Activated CD4-positive, alpha-beta T cell treated with anti-CD3 and anti-CD28 coated beads, Interleukin-2, amount 10 ng/mL, durations not matched to agents 7 days and 5 days (primary cell): ENCODE data around the gene IL17RB. TPM values are rescaled to one million over a fixed set of nuclear protein-coding genes. Genes with fewer than 3 reads are reported as not detected.

Experiments used
- CTCF ChIA-PET: fragments of 350-600 bp; sonication (Branson Sonifier 250); formaldehyde crosslinking; loops from one replicate; lab custom pipeline; 2021; ENCODE audit warnings: antibody characterized with exemption; lab: Charles Lee
- POLR2A ChIA-PET: fragments of 350-600 bp; sonication (Branson Sonifier 250); formaldehyde crosslinking; loops from one replicate; lab custom pipeline; 2021; ENCODE audit warnings: antibody characterized with exemption; lab: Charles Lee
- DNase-seq: peaks from one replicate; pipeline ENCODE4 v3.0.0-alpha.2; 2020
- H3K27ac Mint-ChIP-seq: one replicate; pipeline ENCODE4 v1.8.0; 2021; ENCODE audit warnings: mild to moderate bottlenecking, moderate library complexity, mixed read lengths
- H3K27me3 Mint-ChIP-seq: one replicate; pipeline ENCODE4 v1.8.0; 2021; ENCODE audit warnings: mixed read lengths
- H3K36me3 Mint-ChIP-seq: one replicate; pipeline ENCODE4 v1.8.0; 2021; ENCODE audit warnings: low read depth, mixed read lengths
- H3K4me1 Mint-ChIP-seq: one replicate; pipeline ENCODE4 v1.8.0; 2021; ENCODE audit warnings: mixed read lengths
- H3K4me3 Mint-ChIP-seq: one replicate; pipeline ENCODE4 v1.8.0; 2021; ENCODE audit warnings: mild to moderate bottlenecking, moderate library complexity, mixed read lengths
- H3K9me3 Mint-ChIP-seq: one replicate; pipeline ENCODE4 v1.8.0; 2021; ENCODE audit warnings: mixed read lengths
- total RNA-seq, 2 experiments: library from RNA; stranded (reverse); gene quantifications; one replicate each; pipeline ENCODE4 v1.2.3, GENCODE V29; 2021

The IL17RB gene
- total RNA-seq, 2 experiments from 2014 or later = 2.9 to 3.7 TPM

DNA sequence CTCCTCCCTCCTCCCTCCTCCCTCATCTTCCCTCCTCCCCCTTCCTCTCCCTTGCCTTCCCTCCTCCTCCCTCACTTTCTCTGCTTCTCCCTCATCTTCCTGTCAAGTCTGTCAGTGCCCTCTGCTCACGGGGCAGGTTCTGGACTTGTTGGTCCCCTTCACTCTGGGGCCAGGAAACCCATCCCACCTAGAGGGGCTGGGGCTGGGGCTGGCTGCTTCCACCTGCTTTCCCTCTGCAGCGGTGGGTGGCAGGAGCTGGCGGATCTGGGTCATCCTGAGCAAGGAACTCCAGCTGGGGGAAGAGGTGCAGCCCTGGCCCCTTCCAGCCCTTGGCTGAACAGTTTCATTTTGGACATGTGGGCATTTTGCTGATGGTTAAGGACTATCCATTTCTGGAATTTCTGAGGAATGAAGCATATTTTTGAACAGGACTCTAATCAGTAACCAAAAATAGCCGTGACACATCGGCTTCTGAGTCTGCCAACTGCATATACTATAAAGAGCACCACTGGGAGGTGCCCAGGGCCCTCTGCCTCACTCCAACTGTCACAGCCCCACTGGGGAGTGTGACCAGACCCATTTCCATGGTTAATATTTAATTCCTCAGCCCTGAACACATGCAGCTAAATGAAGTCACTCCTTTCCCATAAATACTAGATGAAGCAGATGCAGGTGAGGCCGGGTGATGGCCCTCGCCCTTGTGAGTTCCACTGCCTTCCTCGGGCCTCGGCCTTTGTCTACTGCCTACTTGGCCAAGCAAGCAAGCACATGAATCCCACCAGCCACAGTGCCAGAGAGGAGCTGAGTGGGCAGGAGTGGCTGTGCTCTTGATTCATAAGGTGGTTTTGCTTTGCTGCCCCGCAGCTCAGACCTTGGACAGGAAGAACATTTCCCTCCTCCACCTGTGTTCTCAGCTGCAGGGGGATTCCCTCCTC lies 39.9 kb upstream of the IL17RB start:
- Mint-ChIP-seq H3K27ac (no peak overlapping the region), H3K36me3 (no peaks in the 10 kb centered on the region), H3K4me1 (no peaks in the 10 kb centered on the region), H3K9me3 (no peaks in the 10 kb centered on the region), H3K27me3 (no peaks in the 10 kb centered on the region), H3K4me3 (no peak overlapping the region)
- POLR2A ChIA-PET = no interaction called here
- CTCF ChIA-PET = no interaction called here
- DNase-seq = no peak

DNA sequence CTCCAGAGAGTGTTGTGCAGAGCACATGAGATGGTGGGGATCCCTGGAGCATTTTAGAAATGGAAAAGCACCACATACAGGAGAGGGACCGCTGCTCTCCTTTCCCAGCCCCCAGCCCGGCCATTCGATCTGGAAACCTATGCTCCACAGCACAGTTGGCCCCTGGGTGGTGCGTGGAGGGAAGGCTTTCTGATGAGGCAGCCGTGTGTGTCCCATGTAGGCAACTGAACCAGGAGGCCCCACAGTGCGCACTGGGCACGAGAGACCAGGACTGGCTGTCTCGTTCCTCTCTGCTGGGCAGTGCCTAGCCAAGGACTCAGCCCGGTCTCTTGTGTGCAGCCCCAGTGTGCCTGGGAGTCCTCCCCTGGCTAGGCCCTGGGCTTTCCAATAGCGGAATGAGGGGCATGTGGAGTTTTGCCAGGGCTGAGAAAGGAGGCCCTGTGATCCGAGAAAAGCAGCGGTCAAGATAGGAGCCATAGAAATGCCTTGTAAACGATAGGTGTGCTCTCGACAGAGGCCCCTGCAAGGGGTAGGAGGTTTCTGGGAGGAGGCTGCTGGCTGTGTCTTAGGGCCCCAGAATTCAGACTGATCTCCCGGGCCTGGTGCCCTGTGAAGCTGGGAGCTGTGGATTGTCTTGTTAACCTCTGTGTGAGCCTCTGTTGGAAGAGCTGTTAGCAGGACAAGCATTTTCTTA lies 39.1 kb upstream of the IL17RB start:
- ChIA-PET POLR2A (no interaction called here), CTCF (no interaction called here)
- Mint-ChIP-seq H3K9me3 (no peaks in the 10 kb centered on the region), H3K27me3 (no peaks in the 10 kb centered on the region), H3K27ac (no peak overlapping the region), H3K4me3 (no peak overlapping the region), H3K36me3 (no peaks in the 10 kb centered on the region), H3K4me1 (no peaks in the 10 kb centered on the region)
- DNase-seq = no peak

DNA sequence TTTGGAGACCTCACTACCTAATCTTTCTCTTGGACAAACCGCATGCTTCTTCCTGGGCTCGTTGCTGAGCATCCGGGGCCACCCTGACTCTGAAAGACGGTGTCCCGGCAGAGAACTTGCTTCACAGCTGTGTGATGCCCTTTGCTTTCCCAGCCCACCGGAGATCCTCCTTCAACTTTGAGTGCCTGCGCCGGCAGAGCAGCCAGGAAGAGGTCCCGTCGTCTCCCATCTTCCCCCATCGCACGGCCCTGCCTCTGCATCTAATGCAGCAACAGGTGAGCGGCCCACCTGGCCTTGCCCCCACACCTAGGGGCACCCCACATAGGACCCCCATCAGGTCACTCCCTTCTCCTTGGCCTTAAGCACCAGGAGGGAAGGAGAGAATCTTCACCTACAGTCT lies 37.9 kb upstream of the IL17RB start:
- Mint-ChIP-seq H3K9me3 (no peaks in the 10 kb centered on the region), H3K4me3 (no peak overlapping the region), H3K27ac (no peak overlapping the region), H3K36me3 (no peaks in the 10 kb centered on the region), H3K27me3 (no peaks in the 10 kb centered on the region), H3K4me1 (no peaks in the 10 kb centered on the region)
- CTCF ChIA-PET = no interaction called here
- DNase-seq = no peak
- POLR2A ChIA-PET = no interaction called here

DNA sequence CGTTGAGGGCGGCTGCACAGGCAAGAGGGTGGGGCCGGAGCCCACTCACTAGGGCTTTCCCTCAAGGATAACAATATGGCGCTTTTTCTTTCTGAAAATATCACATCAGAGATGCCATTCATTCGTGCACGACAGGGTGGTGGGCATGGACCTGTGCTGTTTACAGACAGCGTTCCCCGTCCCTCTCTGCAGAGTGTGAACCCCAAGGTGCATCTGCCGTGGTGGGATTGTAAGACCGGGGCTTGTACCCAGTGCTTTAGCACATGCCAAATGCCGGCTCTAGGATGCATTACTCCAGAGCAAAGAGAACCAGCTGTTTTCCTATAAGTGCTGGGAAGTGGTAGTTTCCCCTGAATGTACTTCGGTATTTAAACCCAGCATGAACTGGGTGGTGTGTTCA lies 37.1 kb upstream of the IL17RB start:
- no peak overlapping the region for H3K4me3 Mint-ChIP-seq
- ChIA-PET CTCF (no interaction called here), POLR2A (no interaction called here)
- H3K9me3 Mint-ChIP-seq = no peaks in the 10 kb centered on the region
- H3K4me1 Mint-ChIP-seq = no peaks in the 10 kb centered on the region
- H3K27me3 Mint-ChIP-seq = no peaks in the 10 kb centered on the region
- H3K36me3 Mint-ChIP-seq = no peaks in the 10 kb centered on the region
- no peak for DNase-seq
- no peak overlapping the region for H3K27ac Mint-ChIP-seq

DNA sequence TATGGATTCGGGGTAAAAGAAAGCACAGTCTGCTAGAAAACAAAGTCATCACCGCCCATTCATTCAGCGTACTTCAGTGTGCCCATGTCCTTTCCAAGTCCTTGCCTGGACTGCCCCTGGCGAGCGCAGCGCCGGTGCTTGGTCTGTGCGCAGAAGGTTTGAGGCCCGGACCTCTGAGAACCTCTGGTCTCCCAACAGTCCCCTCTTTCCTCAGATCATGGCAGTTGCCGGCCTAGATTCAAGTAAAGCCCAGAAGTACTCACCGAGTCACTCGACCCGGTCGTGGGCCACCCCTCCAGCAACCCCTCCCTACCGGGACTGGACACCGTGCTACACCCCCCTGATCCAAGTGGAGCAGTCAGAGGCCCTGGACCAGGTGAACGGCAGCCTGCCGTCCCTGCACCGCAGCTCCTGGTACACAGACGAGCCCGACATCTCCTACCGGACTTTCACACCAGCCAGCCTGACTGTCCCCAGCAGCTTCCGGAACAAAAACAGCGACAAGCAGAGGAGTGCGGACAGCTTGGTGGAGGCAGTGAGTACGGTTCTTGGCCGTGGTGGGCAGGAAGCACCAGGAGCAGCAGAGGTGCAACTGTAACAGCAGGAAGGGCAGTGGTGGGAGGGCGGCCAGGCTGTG lies 36.5 kb upstream of the IL17RB start:
- Mint-ChIP-seq H3K36me3 (no peaks in the 10 kb centered on the region), H3K27ac (no peak overlapping the region), H3K4me1 (no peaks in the 10 kb centered on the region), H3K4me3 (no peak overlapping the region), H3K9me3 (no peaks in the 10 kb centered on the region), H3K27me3 (no peaks in the 10 kb centered on the region)
- CTCF ChIA-PET = no interaction called here
- POLR2A ChIA-PET = no interaction called here
- no peak for DNase-seq

DNA sequence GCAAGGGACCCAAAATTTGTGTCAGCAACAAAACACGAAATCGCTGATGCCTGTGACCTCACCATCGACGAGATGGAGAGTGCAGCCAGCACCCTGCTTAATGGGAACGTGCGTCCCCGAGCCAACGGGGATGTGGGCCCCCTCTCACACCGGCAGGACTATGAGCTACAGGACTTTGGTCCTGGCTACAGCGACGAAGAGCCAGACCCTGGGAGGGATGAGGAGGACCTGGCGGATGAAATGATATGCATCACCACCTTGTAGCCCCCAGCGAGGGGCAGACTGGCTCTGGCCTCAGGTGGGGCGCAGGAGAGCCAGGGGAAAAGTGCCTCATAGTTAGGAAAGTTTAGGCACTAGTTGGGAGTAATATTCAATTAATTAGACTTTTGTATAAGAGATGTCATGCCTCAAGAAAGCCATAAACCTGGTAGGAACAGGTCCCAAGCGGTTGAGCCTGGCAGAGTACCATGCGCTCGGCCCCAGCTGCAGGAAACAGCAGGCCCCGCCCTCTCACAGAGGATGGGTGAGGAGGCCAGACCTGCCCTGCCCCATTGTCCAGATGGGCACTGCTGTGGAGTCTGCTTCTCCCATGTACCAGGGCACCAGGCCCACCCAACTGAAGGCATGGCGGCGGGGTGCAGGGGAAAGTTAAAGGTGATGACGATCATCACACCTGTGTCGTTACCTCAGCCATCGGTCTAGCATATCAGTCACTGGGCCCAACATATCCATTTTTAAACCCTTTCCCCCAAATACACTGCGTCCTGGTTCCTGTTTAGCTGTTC lies 35.0 kb upstream of the IL17RB start:
- H3K9me3 Mint-ChIP-seq = no peaks in the 10 kb centered on the region
- no peaks in the 10 kb centered on the region for H3K36me3 Mint-ChIP-seq
- DNase-seq = no peak
- H3K27ac Mint-ChIP-seq = no peak overlapping the region
- no peak overlapping the region for H3K4me3 Mint-ChIP-seq
- H3K4me1 Mint-ChIP-seq = no peaks in the 10 kb centered on the region
- no peaks in the 10 kb centered on the region for H3K27me3 Mint-ChIP-seq
- POLR2A ChIA-PET = no interaction called here
- CTCF ChIA-PET = no interaction called here

DNA sequence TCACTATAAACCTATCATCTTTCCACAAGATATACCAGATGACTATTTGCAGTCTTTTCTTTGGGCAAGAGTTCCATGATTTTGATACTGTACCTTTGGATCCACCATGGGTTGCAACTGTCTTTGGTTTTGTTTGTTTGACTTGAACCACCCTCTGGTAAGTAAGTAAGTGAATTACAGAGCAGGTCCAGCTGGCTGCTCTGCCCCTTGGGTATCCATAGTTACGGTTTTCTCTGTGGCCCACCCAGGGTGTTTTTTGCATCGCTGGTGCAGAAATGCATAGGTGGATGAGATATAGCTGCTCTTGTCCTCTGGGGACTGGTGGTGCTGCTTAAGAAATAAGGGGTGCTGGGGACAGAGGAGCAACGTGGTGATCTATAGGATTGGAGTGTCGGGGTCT lies 33.9 kb upstream of the IL17RB start:
- Mint-ChIP-seq H3K4me3 (no peak overlapping the region), H3K27ac (no peak overlapping the region), H3K4me1 (no peaks in the 10 kb centered on the region), H3K9me3 (no peaks in the 10 kb centered on the region), H3K27me3 (no peaks in the 10 kb centered on the region), H3K36me3 (no peaks in the 10 kb centered on the region)
- DNase-seq = no peak
- CTCF ChIA-PET = no interaction called here
- POLR2A ChIA-PET = no interaction called here

DNA sequence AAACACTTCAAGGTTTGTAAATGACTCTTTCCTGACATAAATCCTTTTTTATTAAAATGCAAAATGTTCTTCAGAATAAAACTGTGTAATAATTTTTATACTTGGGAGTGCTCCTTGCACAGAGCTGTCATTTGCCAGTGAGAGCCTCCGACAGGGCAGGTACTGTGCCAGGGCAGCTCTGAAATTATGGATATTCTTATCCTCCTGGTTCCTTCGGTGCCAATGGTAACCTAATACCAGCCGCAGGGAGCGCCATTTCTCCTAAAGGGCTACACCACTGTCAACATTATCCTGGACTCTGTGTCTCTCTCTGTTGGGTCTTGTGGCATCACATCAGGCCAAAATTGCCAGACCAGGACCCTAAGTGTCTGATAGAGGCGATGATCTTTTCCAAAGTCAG lies 33.1 kb upstream of the IL17RB start:
- CTCF ChIA-PET = no interaction called here

DNA sequence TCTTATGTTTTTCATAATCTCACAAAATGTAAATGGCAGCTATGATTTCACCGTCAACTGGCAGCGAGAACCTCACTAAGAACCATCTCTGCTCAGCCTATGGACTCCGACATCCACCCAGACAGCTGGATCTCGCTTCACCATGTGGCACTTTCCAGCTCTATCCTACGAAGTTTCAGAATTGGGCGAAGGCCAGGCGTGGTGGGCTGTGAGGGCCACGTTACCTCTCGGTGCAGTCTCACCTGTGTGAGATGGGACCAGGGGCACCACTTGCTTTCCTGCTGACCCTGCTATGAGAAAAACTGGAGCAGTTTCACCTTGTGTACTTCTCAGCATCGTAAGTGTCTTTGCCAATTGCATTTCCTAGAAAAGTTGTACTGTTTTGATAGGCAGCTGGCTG lies 32.5 kb upstream of the IL17RB start:
- no peaks in the 10 kb centered on the region for H3K9me3 Mint-ChIP-seq
- DNase-seq = no peak
- no peak overlapping the region for H3K27ac Mint-ChIP-seq
- H3K36me3 Mint-ChIP-seq = no peaks in the 10 kb centered on the region
- no peak overlapping the region for H3K4me3 Mint-ChIP-seq
- ChIA-PET POLR2A (no interaction called here), CTCF (no interaction called here)
- peaks cover 3% of the 10 kb centered on the region for H3K4me1 Mint-ChIP-seq
- peaks cover 1% of the 10 kb centered on the region for H3K27me3 Mint-ChIP-seq

More for the DNA sequence above, 33.1 kb upstream of the IL17RB start:
- DNase-seq = no peak
- peaks cover 1% of the 10 kb centered on the region for H3K27me3 Mint-ChIP-seq
- H3K4me3 Mint-ChIP-seq = no peak overlapping the region
- POLR2A ChIA-PET = no interaction called here
- peaks cover 3% of the 10 kb centered on the region for H3K4me1 Mint-ChIP-seq
- H3K36me3 Mint-ChIP-seq = no peaks in the 10 kb centered on the region
- no peak overlapping the region for H3K27ac Mint-ChIP-seq
- no peaks in the 10 kb centered on the region for H3K9me3 Mint-ChIP-seq

DNA sequence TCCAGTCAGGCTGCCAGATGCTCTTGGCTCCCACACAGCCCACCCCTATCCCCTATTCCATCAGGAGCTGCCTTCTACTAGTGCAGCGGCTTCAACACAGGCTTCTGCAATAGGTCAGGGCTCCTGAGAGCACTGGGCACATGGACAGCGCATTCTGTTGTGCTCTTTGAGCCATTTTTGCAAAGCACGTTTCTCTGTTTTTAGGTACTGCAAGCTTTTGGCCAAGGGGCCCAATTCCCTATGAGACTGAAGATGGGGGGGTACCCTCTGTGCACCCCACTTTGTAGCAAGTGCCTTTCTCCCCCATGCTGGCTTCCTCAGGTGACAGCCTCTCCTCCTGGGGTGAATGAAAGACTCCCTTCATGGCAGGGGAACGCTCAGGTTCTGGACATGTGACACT lies 31.3 kb upstream of the IL17RB start:
- POLR2A ChIA-PET = no interaction called here
- DNase-seq = no peak
- Mint-ChIP-seq H3K4me1 (peaks cover 3% of the 10 kb centered on the region), H3K36me3 (no peaks in the 10 kb centered on the region), H3K27ac (no peak overlapping the region), H3K27me3 (peaks cover 1% of the 10 kb centered on the region), H3K4me3 (no peak overlapping the region), H3K9me3 (no peaks in the 10 kb centered on the region)
- CTCF ChIA-PET = no interaction called here

DNA sequence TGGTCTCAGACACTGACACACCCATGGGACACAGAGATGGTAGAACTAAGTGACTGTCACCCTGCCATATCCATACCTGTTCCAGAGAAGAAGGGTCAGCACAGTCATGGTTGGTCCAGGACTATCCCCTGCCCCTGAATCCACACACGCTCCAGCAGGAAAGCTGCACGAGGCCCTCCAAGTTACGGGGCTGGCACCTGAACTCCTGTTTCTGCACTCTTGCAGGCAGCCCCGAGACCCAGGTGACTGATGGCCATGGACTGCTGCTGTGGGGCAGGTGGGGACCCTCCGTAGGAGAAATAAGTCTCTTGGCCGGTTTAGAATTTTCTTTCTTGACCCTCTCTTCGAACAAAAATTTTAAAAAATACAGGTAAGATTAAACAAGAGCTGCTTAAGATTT lies 30.7 kb upstream of the IL17RB start:
- ChIA-PET CTCF (no interaction called here), POLR2A (no interaction called here)
- H3K4me1 Mint-ChIP-seq = peaks cover 3% of the 10 kb centered on the region
- no peaks in the 10 kb centered on the region for H3K9me3 Mint-ChIP-seq
- H3K27ac Mint-ChIP-seq = no peak overlapping the region
- H3K4me3 Mint-ChIP-seq = no peak overlapping the region
- peaks cover 1% of the 10 kb centered on the region for H3K27me3 Mint-ChIP-seq
- H3K36me3 Mint-ChIP-seq = no peaks in the 10 kb centered on the region
- DNase-seq = no peak

DNA sequence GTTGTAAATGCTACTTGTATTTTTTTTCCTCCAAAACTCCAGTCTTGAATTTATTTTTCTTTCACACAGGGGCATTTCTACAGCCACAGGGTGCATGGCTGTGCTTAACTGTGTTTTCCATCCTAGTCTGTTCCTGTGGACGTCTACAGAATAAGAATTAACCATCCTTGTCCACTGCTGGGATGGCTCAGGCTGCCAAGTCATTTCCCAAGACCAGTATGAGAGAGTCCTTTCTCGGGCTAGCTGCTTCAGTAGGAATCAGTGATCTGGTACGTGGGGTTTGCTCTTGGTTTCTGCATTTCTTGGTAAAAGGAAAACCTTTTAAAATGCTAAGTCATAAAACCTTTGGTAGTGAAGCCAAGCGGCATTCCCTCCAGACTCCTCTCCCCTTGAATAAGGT lies 29.9 kb upstream of the IL17RB start:
- peaks cover 1% of the 10 kb centered on the region for H3K27me3 Mint-ChIP-seq
- H3K36me3 Mint-ChIP-seq = no peaks in the 10 kb centered on the region
- ChIA-PET CTCF (no interaction called here), POLR2A (no interaction called here)
- no peak overlapping the region for H3K27ac Mint-ChIP-seq
- DNase-seq = no peak
- H3K9me3 Mint-ChIP-seq = no peaks in the 10 kb centered on the region
- no peak overlapping the region for H3K4me3 Mint-ChIP-seq
- peaks cover 3% of the 10 kb centered on the region for H3K4me1 Mint-ChIP-seq
